MM.1S (cell line): Measurements from ENCODE around the gene FLII.

Source experiments
- DNase-seq: peaks from one replicate; pipeline ENCODE4 v3.0.0-alpha.2; 2015
- H2AFZ ChIP-seq: fragments of 300-600 bp; sonication (generic); 2 replicates; pipeline ENCODE4 v1.6.0; 2016; ENCODE audit warnings: antibody characterized with exemption, low read length
- H3F3A ChIP-seq: fragments of 300-600 bp; sonication (generic); 2 replicates; pipeline ENCODE4 v1.6.1; 2016; ENCODE audit warnings: mild to moderate bottlenecking, antibody characterized with exemption, low read length, moderate library complexity, mixed read lengths; ENCODE audit not compliant: insufficient read depth
- H3K27ac ChIP-seq: fragments of 300-600 bp; sonication (generic); 2 replicates; pipeline ENCODE4 v1.5.1; 2016; ENCODE audit warnings: mild to moderate bottlenecking, low read length
- H3K27me3 ChIP-seq: fragments of 300-600 bp; sonication (generic); replicated peaks from 2 replicates; pipeline ENCODE4 v1.6.0; 2016; ENCODE audit warnings: low read length; ENCODE audit not compliant: insufficient read depth
- H3K36me3 ChIP-seq: fragments of 300-600 bp; sonication (generic); replicated peaks from 2 replicates; pipeline ENCODE4 v1.6.1; 2016; ENCODE audit warnings: mild to moderate bottlenecking, low read length, mixed read lengths; ENCODE audit not compliant: insufficient read depth
- H3K4me1 ChIP-seq: fragments of 300-600 bp; sonication (generic); 2 replicates; pipeline ENCODE4 v1.6.1; 2016; ENCODE audit warnings: low read length, mixed read lengths
- H3K4me2 ChIP-seq: fragments of 300-600 bp; sonication (generic); 2 replicates; pipeline ENCODE4 v1.6.0; 2016; ENCODE audit warnings: low read depth, low read length
- H3K4me3 ChIP-seq: fragments of 300-600 bp; sonication (generic); 2 replicates; pipeline ENCODE4 v1.5.1; 2016; ENCODE audit warnings: low read length, mixed read lengths
- H3K79me2 ChIP-seq: fragments of 300-600 bp; sonication (generic); 2 replicates; pipeline ENCODE4 v1.6.1; 2016; ENCODE audit warnings: mixed run types, low read length, mixed read lengths
- H3K9ac ChIP-seq: fragments of 300-600 bp; sonication (generic); 2 replicates; pipeline ENCODE4 v1.6.1; 2016; ENCODE audit warnings: low read length, mixed read lengths
- H3K9me2 ChIP-seq: fragments of 300-600 bp; sonication (generic); replicated peaks from 2 replicates; pipeline ENCODE4 v1.6.1; 2016; ENCODE audit warnings: mild to moderate bottlenecking, low read length, mixed read lengths; ENCODE audit not compliant: insufficient read depth
- H3K9me3 ChIP-seq: fragments of 300-600 bp; sonication (generic); replicated peaks from 2 replicates; pipeline ENCODE4 v1.6.1; 2016; ENCODE audit warnings: mild to moderate bottlenecking, low read length, mixed read lengths; ENCODE audit not compliant: insufficient read depth
- H4K20me1 ChIP-seq: fragments of 300-600 bp; sonication (generic); 2 replicates; pipeline ENCODE4 v1.6.1; 2016; ENCODE audit warnings: mild to moderate bottlenecking, low read length, moderate library complexity, mixed read lengths; ENCODE audit not compliant: insufficient read depth
- EZH2 ChIP-seq: fragments of 300-600 bp; sonication (generic); optimal IDR thresholded peaks from 2 replicates; pipeline ENCODE3; 2017; ENCODE audit warnings: low read depth, mild to moderate bottlenecking, antibody characterized with exemption, low read length, mixed read lengths
- EZH2phosphoT487 ChIP-seq: fragments of 300-600 bp; sonication (generic); IDR thresholded peaks from 2 replicates; pipeline ENCODE4 v1.6.1; 2018; ENCODE audit warnings: antibody characterized with exemption, low read length
- TF ChIP-seq, protein P1 (sequence below): fragments of 300-600 bp; sonication (generic); IDR thresholded peaks from 2 replicates; pipeline ENCODE4 v1.5.1; 2016; ENCODE audit warnings: antibody characterized with exemption, low read length, mixed read lengths

FLII gene

DNA sequence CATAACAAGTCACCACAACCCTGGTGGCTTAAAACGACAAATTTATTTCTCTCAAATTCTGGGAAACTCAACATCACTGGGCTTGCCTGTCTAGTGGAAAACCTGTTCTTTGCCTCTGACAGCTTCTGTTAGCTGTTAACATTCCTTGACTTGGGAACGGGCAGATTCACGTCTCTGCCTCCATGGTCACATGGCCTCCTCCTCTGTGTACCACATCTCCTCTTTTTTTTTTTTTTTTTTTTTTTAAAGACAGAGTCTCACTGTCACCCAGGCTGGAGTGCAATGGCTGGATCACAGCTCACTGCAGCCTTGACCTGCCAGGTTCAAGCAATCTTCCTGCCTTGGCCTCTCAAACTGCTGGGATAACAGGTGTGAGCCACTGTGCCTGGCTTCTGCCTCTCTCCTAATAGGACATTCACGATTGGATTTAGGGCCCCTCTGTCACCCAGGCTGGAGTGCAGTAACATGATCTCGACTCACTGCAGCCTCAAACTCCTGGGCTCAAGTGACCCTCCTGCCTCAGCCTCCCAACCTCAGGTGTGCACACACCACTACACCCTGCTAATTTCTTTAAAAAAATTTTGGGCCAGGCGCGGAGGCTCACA is 44.8 kb downstream of the FLII start:
- Histone ChIP-seq H3K9me3 (no peaks in the 10 kb centered on the region), H3K9me2 (no peaks in the 10 kb centered on the region), H3K36me3 (peaks cover 5% of the 10 kb centered on the region), H3K4me2 (no peak overlapping the region), H3K4me1 (0 out of 2 replicates have a peak, but pooled peaks cover 4% of the 10 kb centered on the region), H2AFZ (no peak overlapping the region), H3K9ac (no peak overlapping the region), H4K20me1 (no peaks in the 10 kb centered on the region), H3F3A (no peaks in the 10 kb centered on the region), H3K79me2 (no peaks in the 10 kb centered on the region), H3K27ac (no peak overlapping the region), H3K27me3 (no peaks in the 10 kb centered on the region), H3K4me3 (no peak overlapping the region)
- TF ChIP-seq EZH2 = no peak
- TF ChIP-seq, protein P1, sequence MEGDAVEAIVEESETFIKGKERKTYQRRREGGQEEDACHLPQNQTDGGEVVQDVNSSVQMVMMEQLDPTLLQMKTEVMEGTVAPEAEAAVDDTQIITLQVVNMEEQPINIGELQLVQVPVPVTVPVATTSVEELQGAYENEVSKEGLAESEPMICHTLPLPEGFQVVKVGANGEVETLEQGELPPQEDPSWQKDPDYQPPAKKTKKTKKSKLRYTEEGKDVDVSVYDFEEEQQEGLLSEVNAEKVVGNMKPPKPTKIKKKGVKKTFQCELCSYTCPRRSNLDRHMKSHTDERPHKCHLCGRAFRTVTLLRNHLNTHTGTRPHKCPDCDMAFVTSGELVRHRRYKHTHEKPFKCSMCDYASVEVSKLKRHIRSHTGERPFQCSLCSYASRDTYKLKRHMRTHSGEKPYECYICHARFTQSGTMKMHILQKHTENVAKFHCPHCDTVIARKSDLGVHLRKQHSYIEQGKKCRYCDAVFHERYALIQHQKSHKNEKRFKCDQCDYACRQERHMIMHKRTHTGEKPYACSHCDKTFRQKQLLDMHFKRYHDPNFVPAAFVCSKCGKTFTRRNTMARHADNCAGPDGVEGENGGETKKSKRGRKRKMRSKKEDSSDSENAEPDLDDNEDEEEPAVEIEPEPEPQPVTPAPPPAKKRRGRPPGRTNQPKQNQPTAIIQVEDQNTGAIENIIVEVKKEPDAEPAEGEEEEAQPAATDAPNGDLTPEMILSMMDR = no peak
- no peak for TF ChIP-seq EZH2phosphoT487
- no peak for DNase-seq

DNA sequence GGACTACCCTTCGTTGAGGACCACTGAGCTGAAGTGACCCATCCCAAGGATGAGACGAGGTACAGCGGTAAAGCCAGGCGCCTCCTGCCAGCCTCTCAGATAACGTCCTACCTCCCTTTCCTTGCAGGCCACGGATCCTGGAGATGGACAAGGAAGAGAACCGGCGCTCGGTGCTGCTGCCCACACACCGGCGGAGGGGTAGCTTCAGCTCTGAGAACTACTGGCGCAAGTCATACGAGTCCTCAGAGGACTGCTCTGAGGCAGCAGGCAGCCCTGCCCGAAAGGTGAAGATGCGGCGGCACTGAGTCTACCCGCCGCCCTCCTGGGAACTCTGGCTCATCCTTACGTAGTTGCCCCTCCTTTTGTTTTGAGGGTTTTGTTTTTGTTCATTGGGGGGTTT is 50.4 kb downstream of the FLII start:
- TF ChIP-seq, protein P1 = no peak
- TF ChIP-seq EZH2 = no peak
- no peak for TF ChIP-seq EZH2phosphoT487

DNA sequence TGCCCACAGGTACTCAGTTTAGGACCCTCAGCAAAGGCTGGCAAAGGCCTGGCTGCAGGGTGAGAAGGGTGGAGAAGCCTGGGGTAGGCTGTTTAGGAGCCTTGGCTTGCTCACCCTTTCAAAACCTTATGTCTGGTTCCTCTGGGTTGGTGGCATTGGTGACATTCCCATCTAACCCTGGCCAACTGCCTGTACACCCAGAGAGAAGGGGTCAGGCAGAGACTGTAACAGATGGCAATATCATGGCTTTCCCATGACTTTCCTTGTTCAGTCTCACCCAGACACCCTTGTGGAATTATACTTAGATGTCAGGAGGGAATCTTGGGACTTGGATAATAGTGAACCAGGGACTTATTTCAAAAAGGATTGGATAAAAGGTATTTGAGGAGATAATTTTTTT is 51.6 kb downstream of the FLII start:
- Histone ChIP-seq H3K9me3 (no peaks in the 10 kb centered on the region), H3K36me3 (peaks cover 12% of the 10 kb centered on the region), H3F3A (no peaks in the 10 kb centered on the region), H3K27me3 (no peaks in the 10 kb centered on the region), H3K4me1 (no peaks in the 10 kb centered on the region), H3K79me2 (peaks cover 39% of the 10 kb centered on the region), H3K9me2 (no peaks in the 10 kb centered on the region), H3K4me3 (no peak overlapping the region), H3K27ac (no peak overlapping the region), H3K4me2 (no peak overlapping the region), H3K9ac (no peak overlapping the region), H4K20me1 (no peaks in the 10 kb centered on the region), H2AFZ (no peak overlapping the region)
- no peak for DNase-seq
- TF ChIP-seq EZH2 (no peak), EZH2phosphoT487 (no peak)
- TF ChIP-seq, protein P1 = no peak

More for the DNA sequence above, 50.4 kb downstream of the FLII start:
- no peaks in the 10 kb centered on the region for H3K9me2 ChIP-seq
- DNase-seq = no peak
- H3K4me1 ChIP-seq = no peaks in the 10 kb centered on the region
- no peak overlapping the region for H3K27ac ChIP-seq
- no peaks in the 10 kb centered on the region for H4K20me1 ChIP-seq
- H3K9ac ChIP-seq = no peak overlapping the region
- H3K79me2 ChIP-seq = peaks cover 32% of the 10 kb centered on the region
- peaks cover 12% of the 10 kb centered on the region for H3K36me3 ChIP-seq
- H2AFZ ChIP-seq = no peak overlapping the region
- H3K4me3 ChIP-seq = no peak overlapping the region
- H3F3A ChIP-seq = no peaks in the 10 kb centered on the region
- no peaks in the 10 kb centered on the region for H3K27me3 ChIP-seq
- H3K9me3 ChIP-seq = no peaks in the 10 kb centered on the region
- no peak overlapping the region for H3K4me2 ChIP-seq
